Ectodermal cell (in vitro differentiated cells): ENCODE data around the gene PMP22.

ENCODE experiments used
- H3K27ac ChIP-seq: 2 replicates; pipeline ENCODE4 v1.7.0; 2013; ENCODE audit warnings: mild to moderate bottlenecking, low read depth, low read length; ENCODE audit not compliant: insufficient read depth, poor library complexity, severe bottlenecking
- H3K27me3 ChIP-seq: 2 replicates; pipeline ENCODE4 v1.7.0; 2013; ENCODE audit warnings: mild to moderate bottlenecking, low read length; ENCODE audit not compliant: insufficient read depth, control insufficient read depth, poor library complexity, severe bottlenecking
- H3K36me3 ChIP-seq: one replicate; pipeline ENCODE4 v1.7.0; 2013; ENCODE audit warnings: low read length; ENCODE audit not compliant: control insufficient read depth, insufficient read depth
- H3K4me1 ChIP-seq: one replicate; pipeline ENCODE4 v1.7.0; 2013; ENCODE audit warnings: low read length; ENCODE audit not compliant: control insufficient read depth, insufficient read depth
- H3K4me3 ChIP-seq: 2 replicates; pipeline ENCODE4 v1.7.0; 2013; ENCODE audit warnings: low read depth, low read length, control low read depth; ENCODE audit not compliant: insufficient read depth
- H3K9me3 ChIP-seq: 2 replicates; pipeline ENCODE4 v1.7.0; 2013; ENCODE audit warnings: mild to moderate bottlenecking, low read length, moderate library complexity; ENCODE audit not compliant: control insufficient read depth
- WGBS, 2 experiments: methylation state at CpG; one replicate each; pipeline ENCODE4 v1.1.7; 2013; ENCODE audit warnings: missing lambda C conversion rate in 2 of 2; 5-methylcytosine and 5-hydroxymethylcytosine counted together

Gene PMP22

DNA sequence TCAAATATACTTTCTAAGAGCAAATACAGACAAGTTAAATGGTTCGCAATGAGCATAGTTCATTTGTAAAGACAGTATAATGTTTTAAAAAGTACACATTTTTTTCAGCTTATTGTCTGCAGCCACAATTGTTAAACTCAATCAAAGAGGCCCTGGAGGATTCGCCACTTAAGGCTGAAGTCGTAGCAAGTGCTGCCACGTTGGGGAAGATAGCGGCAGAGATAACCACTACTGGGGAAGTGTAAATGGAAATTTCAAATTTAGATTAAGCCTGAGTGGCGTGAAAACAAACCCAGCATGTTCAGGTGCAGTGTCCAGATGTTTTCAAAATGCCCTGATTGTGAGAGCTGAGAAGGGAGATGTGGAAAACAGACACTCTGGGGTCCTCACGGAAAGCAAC is 8.4 kb downstream of the PMP22 start:
- WGBS, 2 experiments: 94% methylated on average over 6 to 7 of the region's 7 CpGs
- H3K4me3 ChIP-seq: no peak overlapping the region

DNA sequence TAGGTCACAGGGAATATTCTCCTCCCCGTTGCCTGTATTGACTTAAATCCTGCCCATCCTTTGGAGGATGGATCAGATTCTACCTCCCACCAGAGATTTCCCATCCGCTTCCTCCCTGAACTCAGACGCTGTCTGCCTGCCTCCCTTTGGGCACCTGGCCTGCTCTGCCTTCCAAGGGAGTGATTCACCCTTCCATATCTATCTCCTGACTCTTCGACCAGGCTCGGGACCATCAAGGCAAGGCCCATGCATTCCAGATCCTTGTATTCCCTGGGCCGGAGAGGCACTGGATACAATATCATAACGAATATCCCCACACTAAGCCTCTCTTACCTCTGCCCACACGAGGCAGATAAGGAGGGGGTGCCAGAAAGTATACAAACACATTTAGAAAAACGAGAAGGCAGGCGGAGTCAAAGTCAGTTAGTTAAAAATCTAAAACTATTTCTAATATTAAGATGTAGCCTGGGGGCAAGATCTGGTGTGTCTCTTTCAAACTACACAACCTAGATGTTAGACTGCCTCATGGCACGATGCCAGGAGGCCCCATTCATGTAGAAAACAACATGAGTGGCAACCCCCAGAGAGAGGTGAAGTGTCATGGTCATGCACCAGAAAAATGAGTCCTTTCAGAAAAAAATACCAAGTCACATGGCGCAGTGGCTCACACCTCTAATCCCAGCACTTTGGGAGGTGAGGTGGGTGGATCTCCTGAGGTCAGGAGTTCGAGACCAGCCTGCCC is 9.2 kb downstream of the PMP22 start:
- Histone ChIP-seq H3K9me3 (no peaks in the 10 kb centered on the region), H3K4me1 (no peaks in the 10 kb centered on the region), H3K27me3 (peaks cover 35% of the 10 kb centered on the region), H3K27ac (no peak overlapping the region), H3K4me3 (no peak overlapping the region), H3K36me3 (no peaks in the 10 kb centered on the region)
- 86 to 96% methylated on average over 10 to 13 of the region's 13 CpGs for WGBS, 2 experiments

More for the DNA sequence above, 8.4 kb downstream of the PMP22 start:
- no peaks in the 10 kb centered on the region for H3K9me3 ChIP-seq
- peaks cover 6% of the 10 kb centered on the region for H3K4me1 ChIP-seq
- H3K27ac ChIP-seq: no peak overlapping the region
- H3K36me3 ChIP-seq: no peaks in the 10 kb centered on the region
- H3K27me3 ChIP-seq: peaks cover 43% of the 10 kb centered on the region

DNA sequence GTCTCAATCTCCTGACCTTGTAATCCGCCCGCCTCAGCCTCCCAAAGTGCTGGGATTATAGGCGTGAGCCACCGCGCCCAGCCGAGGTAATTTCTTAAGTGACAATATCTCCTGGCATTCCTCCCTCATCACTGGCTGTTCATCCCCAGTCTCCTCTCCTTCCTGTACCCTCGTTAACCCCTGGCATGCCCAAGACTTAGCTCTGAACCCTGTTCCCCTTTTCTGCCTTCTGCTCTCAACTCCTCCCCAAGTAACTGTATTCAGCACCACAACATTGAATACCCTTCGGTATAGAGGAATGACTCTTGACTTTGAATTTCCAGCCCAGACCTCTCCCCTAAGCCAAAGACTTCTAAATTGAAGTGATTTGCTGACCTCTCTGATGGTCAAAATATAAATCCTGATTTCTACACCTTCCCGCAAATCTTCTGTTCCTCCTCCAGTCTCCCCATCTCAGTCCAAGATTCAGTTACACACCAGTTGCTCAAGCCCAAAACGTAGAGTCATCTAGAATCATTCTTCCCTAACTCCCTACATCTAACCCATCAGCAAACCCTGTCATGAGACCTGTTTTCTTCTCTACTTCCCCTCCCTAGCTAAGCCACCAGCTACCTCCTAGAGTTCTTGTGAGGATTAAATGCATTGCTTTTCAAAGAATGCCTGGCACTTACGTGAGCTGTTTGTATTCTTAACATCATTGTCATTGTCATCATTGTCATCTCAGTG is 14.8 kb downstream of the PMP22 start:
- no peaks in the 10 kb centered on the region for H3K36me3 ChIP-seq
- no peak overlapping the region for H3K27ac ChIP-seq
- no peaks in the 10 kb centered on the region for H3K9me3 ChIP-seq
- no peaks in the 10 kb centered on the region for H3K27me3 ChIP-seq
- 93% methylated on average over 11 of the region's 11 CpGs for WGBS, 2 experiments
- H3K4me3 ChIP-seq: no peak overlapping the region
- no peaks in the 10 kb centered on the region for H3K4me1 ChIP-seq

DNA sequence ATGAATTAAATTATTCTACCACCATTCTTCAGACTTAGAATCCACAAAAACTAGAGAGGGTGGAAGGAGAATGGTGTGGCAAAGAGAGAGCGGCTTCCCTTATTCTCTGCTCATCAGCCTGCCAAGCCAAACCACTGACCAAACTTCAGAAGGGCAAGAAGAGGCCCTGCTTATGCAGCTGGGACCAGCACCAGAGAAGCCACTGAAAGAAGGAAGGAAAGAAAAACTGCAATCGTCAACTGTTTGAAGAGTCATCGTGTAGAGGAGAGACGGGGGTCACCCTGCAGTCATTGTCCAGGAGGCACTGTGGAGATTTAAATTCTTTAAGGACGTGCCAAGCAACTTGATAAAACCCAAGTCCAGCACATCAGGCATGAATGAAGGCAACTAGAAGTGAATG is 15.6 kb downstream of the PMP22 start:
- WGBS, 2 experiments: 82 to 87% methylated on average over 5 of the region's 5 CpGs
- no peaks in the 10 kb centered on the region for H3K36me3 ChIP-seq

DNA sequence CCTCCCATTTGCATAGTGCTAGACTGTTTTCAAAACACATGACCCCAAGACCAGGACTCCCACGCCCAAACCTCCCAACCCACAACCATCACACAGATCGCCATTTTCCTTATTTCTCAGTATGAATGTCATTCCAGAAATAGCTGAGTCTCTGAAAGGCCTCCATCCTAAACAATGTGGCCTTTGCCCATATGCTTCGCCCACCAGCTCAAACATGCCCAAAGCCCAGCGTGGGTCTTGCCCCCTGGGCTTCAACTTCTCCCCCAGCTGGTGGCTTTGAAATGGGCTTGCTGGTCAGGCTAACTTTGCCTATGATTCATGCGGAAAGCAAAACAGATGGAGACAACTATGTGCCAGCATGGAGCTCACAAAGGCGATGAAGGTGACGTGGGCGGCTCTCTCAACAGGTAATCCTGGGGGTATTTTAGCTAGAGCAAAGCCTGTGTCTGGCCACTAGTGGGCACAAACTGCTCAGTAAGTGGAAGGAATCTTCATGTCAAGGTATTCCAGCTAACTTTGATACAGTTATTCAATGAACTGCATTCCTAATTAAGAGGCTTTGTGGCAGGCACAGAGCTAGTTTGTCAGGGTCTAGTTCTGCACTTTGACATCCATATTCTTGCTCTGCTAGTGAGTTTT is 17.1 kb downstream of the PMP22 start:
- H3K9me3 ChIP-seq: no peaks in the 10 kb centered on the region
- no peak overlapping the region for H3K27ac ChIP-seq
- H3K4me3 ChIP-seq: no peak overlapping the region
- H3K4me1 ChIP-seq: no peaks in the 10 kb centered on the region
- H3K36me3 ChIP-seq: no peaks in the 10 kb centered on the region
- H3K27me3 ChIP-seq: no peaks in the 10 kb centered on the region
- 88% methylated on average over 8 of the region's 8 CpGs for WGBS, 2 experiments

More for the DNA sequence above, 15.6 kb downstream of the PMP22 start:
- Histone ChIP-seq H3K9me3 (no peaks in the 10 kb centered on the region), H3K27me3 (no peaks in the 10 kb centered on the region), H3K4me3 (no peak overlapping the region), H3K27ac (no peak overlapping the region), H3K4me1 (no peaks in the 10 kb centered on the region)

DNA sequence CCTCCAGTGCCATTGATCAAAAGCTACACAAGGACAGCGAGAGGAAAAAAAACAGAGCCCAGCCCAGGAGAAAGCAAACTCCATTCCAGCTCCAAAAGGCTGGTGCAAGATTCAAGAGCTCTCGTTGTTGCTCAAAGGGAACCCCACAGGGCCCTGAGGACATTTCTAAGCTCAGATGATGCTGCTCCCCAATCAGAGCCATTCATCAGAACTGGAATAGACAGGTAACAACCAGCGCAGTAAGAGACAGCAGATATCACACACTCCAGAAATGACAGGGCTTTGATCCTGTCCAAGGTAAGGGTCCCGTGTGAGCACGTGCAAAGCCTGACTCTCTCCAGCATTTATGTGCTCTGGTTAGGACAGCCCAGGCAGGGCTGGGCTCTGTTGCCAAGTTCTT is 20.1 kb downstream of the PMP22 start:
- H3K27ac ChIP-seq: no peak overlapping the region
- H3K9me3 ChIP-seq: no peaks in the 10 kb centered on the region
- H3K4me3 ChIP-seq: no peak overlapping the region
- no peaks in the 10 kb centered on the region for H3K27me3 ChIP-seq
- no peaks in the 10 kb centered on the region for H3K4me1 ChIP-seq
- H3K36me3 ChIP-seq: no peaks in the 10 kb centered on the region
- WGBS, 2 experiments: 86 to 88% methylated on average over 5 of the region's 5 CpGs

DNA sequence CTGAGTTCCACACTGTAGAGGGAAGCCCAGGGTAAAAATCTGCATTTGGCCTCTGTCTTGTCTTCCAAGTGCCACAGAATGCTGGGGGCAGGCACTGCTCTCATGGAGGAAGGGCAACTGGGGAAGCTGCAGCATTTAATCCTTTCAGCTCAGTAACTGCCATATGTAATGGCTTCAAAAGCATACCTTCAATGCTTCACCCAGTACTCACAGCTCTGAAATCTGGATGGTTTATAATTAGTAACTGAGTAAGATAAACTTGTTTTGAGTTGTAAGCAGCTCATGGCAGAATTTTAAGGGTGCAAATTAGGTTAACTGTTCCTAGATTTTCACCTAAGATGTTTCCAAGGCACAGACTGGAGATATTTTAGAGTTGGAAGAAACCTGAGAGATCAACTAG is 24.5 kb downstream of the PMP22 start:
- Histone ChIP-seq H3K4me1 (no peaks in the 10 kb centered on the region), H3K36me3 (no peaks in the 10 kb centered on the region), H3K4me3 (no peak overlapping the region), H3K9me3 (no peaks in the 10 kb centered on the region), H3K27ac (no peak overlapping the region), H3K27me3 (no peaks in the 10 kb centered on the region)

DNA sequence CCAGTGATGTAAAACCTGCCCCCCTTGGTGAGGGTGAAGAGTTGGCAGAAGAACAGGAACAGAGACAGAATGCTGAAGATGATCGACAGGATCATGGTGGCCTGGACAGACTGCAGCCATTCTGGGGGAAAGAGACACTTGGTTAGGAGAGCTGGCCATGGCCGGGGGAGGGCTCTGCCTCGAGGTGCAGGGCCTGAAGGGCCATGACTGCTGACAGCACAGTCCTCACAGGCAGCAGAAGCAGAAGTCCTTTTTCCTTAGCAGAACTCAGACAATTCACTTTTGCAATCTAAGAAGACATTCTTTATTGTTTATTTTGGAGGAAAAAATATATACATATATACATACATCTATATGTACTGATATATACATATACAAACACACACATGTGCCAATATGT is 25.6 kb downstream of the PMP22 start:
- Histone ChIP-seq H3K27me3 (no peaks in the 10 kb centered on the region), H3K4me3 (no peak overlapping the region), H3K4me1 (no peaks in the 10 kb centered on the region), H3K9me3 (no peaks in the 10 kb centered on the region), H3K36me3 (no peaks in the 10 kb centered on the region), H3K27ac (no peak overlapping the region)
- 92 to 95% methylated on average over 3 of the region's 3 CpGs for WGBS, 2 experiments

DNA sequence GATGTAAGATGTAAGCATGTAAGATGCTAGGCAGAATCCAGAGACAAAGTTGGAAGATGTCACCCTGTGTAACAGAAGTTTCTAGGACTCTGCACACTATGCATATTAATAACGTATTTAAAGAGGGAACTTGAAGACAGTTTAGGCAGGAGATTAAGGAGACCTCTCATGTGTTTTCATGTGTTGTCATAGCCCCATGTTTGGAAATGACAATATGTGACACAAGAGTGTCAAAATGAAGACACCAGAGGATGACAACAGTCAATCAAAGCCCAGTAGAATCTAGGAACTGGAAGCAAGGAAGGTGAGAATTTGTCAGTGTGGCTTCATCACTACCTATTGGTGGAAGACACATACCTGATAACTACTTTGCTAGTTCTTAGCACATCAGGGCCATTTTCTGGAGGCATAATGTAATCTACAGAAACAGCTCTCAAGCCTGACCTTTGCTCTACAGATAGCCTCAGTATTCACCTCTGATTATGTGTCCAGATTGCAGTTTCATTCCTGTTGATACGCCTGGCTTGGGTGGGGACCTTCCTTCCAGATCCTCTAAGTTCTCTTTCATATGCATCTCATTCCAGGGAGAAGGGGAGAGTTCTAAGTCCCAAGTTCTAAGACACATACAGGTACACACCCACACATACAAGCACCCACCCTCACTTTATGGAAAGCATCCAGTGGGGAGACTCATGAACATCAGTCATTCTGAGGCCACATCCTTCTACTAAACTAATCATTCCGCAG is 26.3 kb downstream of the PMP22 start:
- Histone ChIP-seq H3K4me1 (no peaks in the 10 kb centered on the region), H3K27me3 (no peaks in the 10 kb centered on the region), H3K4me3 (no peak overlapping the region), H3K9me3 (no peaks in the 10 kb centered on the region), H3K27ac (no peak overlapping the region), H3K36me3 (no peaks in the 10 kb centered on the region)
- 92 to 94% methylated on average over 3 of the region's 3 CpGs for WGBS, 2 experiments

DNA sequence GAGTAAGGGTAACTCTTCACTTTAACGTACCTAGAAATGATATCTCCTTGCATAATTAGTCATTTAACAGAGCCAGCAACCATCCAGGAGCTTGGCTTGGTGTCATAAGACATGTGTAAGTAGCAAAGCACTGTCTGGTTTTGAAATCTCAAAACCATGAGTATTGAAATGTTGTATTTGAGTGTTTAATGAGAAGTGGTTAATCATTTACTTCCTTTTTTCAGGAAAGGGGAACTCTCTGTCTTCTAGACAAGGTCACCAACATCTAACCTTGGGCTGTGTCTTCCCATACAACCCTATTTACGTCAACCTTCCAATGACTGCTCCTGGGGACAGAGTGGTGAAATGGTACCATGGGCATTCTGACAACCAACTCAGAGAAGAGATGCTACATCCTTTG is 27.1 kb downstream of the PMP22 start:
- Histone ChIP-seq H3K27ac (no peak overlapping the region), H3K4me1 (no peaks in the 10 kb centered on the region), H3K9me3 (no peaks in the 10 kb centered on the region), H3K4me3 (no peak overlapping the region), H3K36me3 (no peaks in the 10 kb centered on the region), H3K27me3 (no peaks in the 10 kb centered on the region)
- 75 to 94% methylated on average over 1 to 2 of the region's 2 CpGs for WGBS, 2 experiments
